Measurements from ENCODE around the gene RYR1. TPM values are rescaled to one million over a fixed set of nuclear protein-coding genes. Genes with fewer than 3 reads are reported as not detected.

RYR1 gene
- total and polyA plus RNA-seq, 2 donors (not counting 1 experiment from before 2014, with no cell fraction given): 0.43 to 3.8 TPM

DNA sequence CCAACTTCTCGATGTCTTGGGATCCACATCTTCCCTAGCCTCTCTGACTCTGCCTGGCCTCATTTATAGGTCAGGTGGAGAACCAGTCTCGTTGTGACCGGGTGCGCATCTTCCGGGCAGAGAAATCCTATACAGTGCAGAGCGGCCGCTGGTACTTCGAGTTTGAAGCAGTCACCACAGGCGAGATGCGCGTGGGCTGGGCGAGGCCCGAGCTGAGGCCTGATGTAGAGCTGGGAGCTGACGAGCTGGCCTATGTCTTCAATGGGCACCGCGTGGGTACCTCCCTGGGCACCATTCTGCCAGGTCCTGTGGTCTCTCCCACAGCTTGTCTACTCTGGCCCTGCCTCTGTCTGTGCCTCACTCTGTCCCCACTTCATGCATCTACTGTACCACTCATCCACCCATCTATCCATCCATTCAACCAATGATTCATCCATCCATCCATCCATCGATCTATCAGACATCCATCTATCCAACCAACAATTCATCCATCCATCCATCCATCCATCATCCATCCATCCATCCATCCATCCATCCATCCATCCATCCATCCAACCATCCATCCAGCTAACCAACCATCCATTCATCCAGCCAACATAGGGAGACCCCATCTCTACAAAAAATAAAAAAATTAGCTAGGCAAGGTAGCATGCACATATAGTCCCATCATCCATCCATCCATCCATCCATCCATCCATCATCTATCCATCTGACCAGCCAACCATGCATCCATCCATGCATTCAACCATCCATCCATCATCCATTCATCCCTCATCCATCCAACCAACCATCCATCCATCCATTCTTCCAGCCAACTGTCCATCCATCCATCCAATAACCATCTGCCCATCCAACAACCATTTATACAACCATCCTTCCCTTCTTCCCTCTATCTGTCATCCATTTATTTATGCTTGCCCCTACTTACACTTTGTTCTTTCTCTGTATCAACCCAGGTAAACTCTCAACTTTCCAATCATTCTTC lies 34.3 kb downstream of the RYR1 start:
- WGBS (ENCODE audit: insufficient coverage): 96% methylated on average over 17 of the region's 17 CpGs

DNA sequence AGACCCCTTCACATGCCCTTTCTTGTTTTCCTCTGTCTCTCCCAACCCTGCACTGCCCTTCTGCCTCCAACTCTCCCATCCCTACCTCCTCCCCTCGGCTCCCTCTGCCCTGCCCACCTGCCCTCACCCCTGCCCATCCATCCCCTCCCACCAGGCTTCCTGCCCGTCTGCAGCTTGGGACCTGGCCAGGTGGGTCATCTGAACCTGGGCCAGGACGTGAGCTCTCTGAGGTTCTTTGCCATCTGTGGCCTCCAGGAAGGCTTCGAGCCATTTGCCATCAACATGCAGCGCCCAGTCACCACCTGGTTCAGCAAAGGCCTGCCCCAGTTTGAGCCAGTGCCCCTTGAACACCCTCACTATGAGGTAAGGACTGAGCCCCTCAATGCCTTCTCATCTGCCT lies 35.7 kb downstream of the RYR1 start:
- CTCF ChIA-PET: no interaction called here
- H3K9me3 Mint-ChIP-seq (ENCODE audit: insufficient read depth): no peaks in the 10 kb centered on the region
- 71% methylated on average over 5 of the region's 5 CpGs for WGBS (ENCODE audit: insufficient coverage)

More for the DNA sequence above, 34.3 kb downstream of the RYR1 start:
- H3K9me3 Mint-ChIP-seq (ENCODE audit: insufficient read depth): no peaks in the 10 kb centered on the region
- Histone ChIP-seq H3K27ac (ENCODE audit: low read length in 2 of 2) (no peak overlapping the region), H3K9me3 (ENCODE audit: control extremely low read depth in 1 of 3, control insufficient read depth in 2 of 3, insufficient read depth in 1 of 3, low read length in 2 of 3) (peaks cover 0 to 9% (median 0%) of the 10 kb centered on the region in 3 donors), H4K20me1 (ENCODE audit: control insufficient read depth, insufficient read depth, low read length, poor library complexity, severe bottlenecking) (no peaks in the 10 kb centered on the region), H2AFZ (ENCODE audit: insufficient read depth, low read depth, low read length, poor library complexity, severe bottlenecking) (no peak overlapping the region), H3K27me3 (replicated peaks in 1 of 4; ENCODE audit: control extremely low read depth in 1 of 4, control insufficient read depth in 3 of 4, insufficient read depth in 4 of 4, low read length in 3 of 4) (peaks cover 0 to 7% (median 2%) of the 10 kb centered on the region in 4 experiments), H3K36me3 (replicated peaks in 1 of 2; ENCODE audit: control extremely low read depth in 1 of 2, control insufficient read depth in 1 of 2, extremely low read depth in 1 of 2, insufficient read depth in 2 of 2, low read length in 1 of 2) (no peaks in the 10 kb centered on the region), H3K4me2 (replicated peaks; ENCODE audit: low read depth, low read length, poor library complexity, severe bottlenecking) (no peak overlapping the region), H3K9ac (ENCODE audit: low read length) (no peak overlapping the region), H3K4me3 (ENCODE audit: control extremely low read depth in 1 of 5, extremely low read depth in 1 of 5, insufficient read depth in 1 of 5, low read depth in 2 of 5, low read length in 4 of 5) (no peak overlapping the region), H3K79me2 (ENCODE audit: control insufficient read depth, insufficient read depth, low read length) (no peaks in the 10 kb centered on the region), H3K4me1 (ENCODE audit: control insufficient read depth in 2 of 2, insufficient read depth in 2 of 2, low read length in 2 of 2) (no peaks in the 10 kb centered on the region)
- ChIA-PET POLR2A (no interaction called here), CTCF (no interaction called here)
- H3K4me1 Mint-ChIP-seq: no peaks in the 10 kb centered on the region
- TF ChIP-seq, protein P1, sequence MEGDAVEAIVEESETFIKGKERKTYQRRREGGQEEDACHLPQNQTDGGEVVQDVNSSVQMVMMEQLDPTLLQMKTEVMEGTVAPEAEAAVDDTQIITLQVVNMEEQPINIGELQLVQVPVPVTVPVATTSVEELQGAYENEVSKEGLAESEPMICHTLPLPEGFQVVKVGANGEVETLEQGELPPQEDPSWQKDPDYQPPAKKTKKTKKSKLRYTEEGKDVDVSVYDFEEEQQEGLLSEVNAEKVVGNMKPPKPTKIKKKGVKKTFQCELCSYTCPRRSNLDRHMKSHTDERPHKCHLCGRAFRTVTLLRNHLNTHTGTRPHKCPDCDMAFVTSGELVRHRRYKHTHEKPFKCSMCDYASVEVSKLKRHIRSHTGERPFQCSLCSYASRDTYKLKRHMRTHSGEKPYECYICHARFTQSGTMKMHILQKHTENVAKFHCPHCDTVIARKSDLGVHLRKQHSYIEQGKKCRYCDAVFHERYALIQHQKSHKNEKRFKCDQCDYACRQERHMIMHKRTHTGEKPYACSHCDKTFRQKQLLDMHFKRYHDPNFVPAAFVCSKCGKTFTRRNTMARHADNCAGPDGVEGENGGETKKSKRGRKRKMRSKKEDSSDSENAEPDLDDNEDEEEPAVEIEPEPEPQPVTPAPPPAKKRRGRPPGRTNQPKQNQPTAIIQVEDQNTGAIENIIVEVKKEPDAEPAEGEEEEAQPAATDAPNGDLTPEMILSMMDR (IDR thresholded peaks at IDR 0.05): no peak
- no peak for TF ChIP-seq EZH2 (IDR thresholded peaks at IDR 0.05; ENCODE audit: borderline replicate concordance, insufficient read depth, low read depth, low read length, poor library complexity, severe bottlenecking)
- DNase-seq: no peak
- no peak overlapping the region for H3K27ac Mint-ChIP-seq
- H3K4me3 Mint-ChIP-seq: no peak overlapping the region
- no peak for ATAC-seq (ENCODE audit: low read depth)
- H3K27me3 Mint-ChIP-seq: peaks cover 11% of the 10 kb centered on the region
- intact Hi-C loops (cut with micrococcal nuclease): no loop called here

More for the DNA sequence above, 35.7 kb downstream of the RYR1 start:
- DNase-seq: no peak
- Histone ChIP-seq H3K36me3 (replicated peaks in 1 of 2; ENCODE audit: control extremely low read depth in 1 of 2, control insufficient read depth in 1 of 2, extremely low read depth in 1 of 2, insufficient read depth in 2 of 2, low read length in 1 of 2) (no peaks in the 10 kb centered on the region), H3K9me3 (ENCODE audit: control extremely low read depth in 1 of 3, control insufficient read depth in 2 of 3, insufficient read depth in 1 of 3, low read length in 2 of 3) (peaks cover 0 to 9% (median 0%) of the 10 kb centered on the region in 3 donors), H3K27me3 (replicated peaks in 1 of 4; ENCODE audit: control extremely low read depth in 1 of 4, control insufficient read depth in 3 of 4, insufficient read depth in 4 of 4, low read length in 3 of 4) (peaks cover 0 to 4% (median 2%) of the 10 kb centered on the region in 4 experiments), H3K4me3 (ENCODE audit: control extremely low read depth in 1 of 5, extremely low read depth in 1 of 5, insufficient read depth in 1 of 5, low read depth in 2 of 5, low read length in 4 of 5) (no peak overlapping the region), H3K9ac (ENCODE audit: low read length) (no peak overlapping the region), H4K20me1 (ENCODE audit: control insufficient read depth, insufficient read depth, low read length, poor library complexity, severe bottlenecking) (no peaks in the 10 kb centered on the region), H3K27ac (ENCODE audit: low read length in 2 of 2) (no peak overlapping the region), H2AFZ (ENCODE audit: insufficient read depth, low read depth, low read length, poor library complexity, severe bottlenecking) (no peak overlapping the region), H3K4me1 (ENCODE audit: control insufficient read depth in 2 of 2, insufficient read depth in 2 of 2, low read length in 2 of 2) (no peaks in the 10 kb centered on the region), H3K4me2 (replicated peaks; ENCODE audit: low read depth, low read length, poor library complexity, severe bottlenecking) (no peak overlapping the region), H3K79me2 (ENCODE audit: control insufficient read depth, insufficient read depth, low read length) (no peaks in the 10 kb centered on the region)
- intact Hi-C loops (cut with micrococcal nuclease): no loop called here
- H3K4me3 Mint-ChIP-seq: no peak overlapping the region
- H3K4me1 Mint-ChIP-seq: no peaks in the 10 kb centered on the region
- TF ChIP-seq, protein P1 (IDR thresholded peaks at IDR 0.05): no peak
- no peak for TF ChIP-seq EZH2 (IDR thresholded peaks at IDR 0.05; ENCODE audit: borderline replicate concordance, insufficient read depth, low read depth, low read length, poor library complexity, severe bottlenecking)
- POLR2A ChIA-PET: no interaction called here
- H3K27ac Mint-ChIP-seq: no peak overlapping the region
- no peak for ATAC-seq (ENCODE audit: low read depth)
- H3K27me3 Mint-ChIP-seq: peaks cover 11% of the 10 kb centered on the region

Measured in B cell (primary cell).